BE2C (cell line): ENCODE data around the gene INAFM2.

Experiments
- DNase-seq: peaks from one replicate; pipeline ENCODE4 v3.0.0-alpha.2; 2020
- H3K27me3 ChIP-seq: fragments of 250-450 bp; sonication (Bioruptor Pico); 2 replicates; pipeline ENCODE4 v1.5.1; 2020; ENCODE audit warnings: mild to moderate bottlenecking
- H3K36me3 ChIP-seq: fragments of 250-450 bp; sonication (Bioruptor Pico); 2 replicates; pipeline ENCODE4 v1.5.1; 2020; ENCODE audit warnings: mild to moderate bottlenecking
- H3K4me1 ChIP-seq: fragments of 250-450 bp; sonication (Bioruptor Pico); 2 replicates; pipeline ENCODE4 v1.5.1; 2020
- H3K4me3 ChIP-seq: 2 replicates; pipeline ENCODE4 v1.5.1; 2011; ENCODE audit warnings: low read depth, low read length
- H3K9me3 ChIP-seq: fragments of 250-450 bp; sonication (Bioruptor Pico); 2 replicates; pipeline ENCODE4 v1.5.1; 2020
- CTCF ChIP-seq: IDR thresholded peaks from 2 replicates; pipeline ENCODE4 v1.5.1; 2012; ENCODE audit warnings: mild to moderate bottlenecking, low read depth, low read length

INAFM2 gene

GRCh38 chr15:40365624-40366456, 42.3 kb downstream of the INAFM2 start:
- Histone ChIP-seq H3K27me3 (no peaks in the 10 kb centered on the region), H3K4me3 (no peak overlapping the region), H3K36me3 (no peaks in the 10 kb centered on the region), H3K9me3 (no peaks in the 10 kb centered on the region; the same call in 1 of the 2 replicates), H3K4me1 (peaks cover 11% of the 10 kb centered on the region)
- DNase-seq, result no peak
- no peak for TF ChIP-seq CTCF

DNA sequence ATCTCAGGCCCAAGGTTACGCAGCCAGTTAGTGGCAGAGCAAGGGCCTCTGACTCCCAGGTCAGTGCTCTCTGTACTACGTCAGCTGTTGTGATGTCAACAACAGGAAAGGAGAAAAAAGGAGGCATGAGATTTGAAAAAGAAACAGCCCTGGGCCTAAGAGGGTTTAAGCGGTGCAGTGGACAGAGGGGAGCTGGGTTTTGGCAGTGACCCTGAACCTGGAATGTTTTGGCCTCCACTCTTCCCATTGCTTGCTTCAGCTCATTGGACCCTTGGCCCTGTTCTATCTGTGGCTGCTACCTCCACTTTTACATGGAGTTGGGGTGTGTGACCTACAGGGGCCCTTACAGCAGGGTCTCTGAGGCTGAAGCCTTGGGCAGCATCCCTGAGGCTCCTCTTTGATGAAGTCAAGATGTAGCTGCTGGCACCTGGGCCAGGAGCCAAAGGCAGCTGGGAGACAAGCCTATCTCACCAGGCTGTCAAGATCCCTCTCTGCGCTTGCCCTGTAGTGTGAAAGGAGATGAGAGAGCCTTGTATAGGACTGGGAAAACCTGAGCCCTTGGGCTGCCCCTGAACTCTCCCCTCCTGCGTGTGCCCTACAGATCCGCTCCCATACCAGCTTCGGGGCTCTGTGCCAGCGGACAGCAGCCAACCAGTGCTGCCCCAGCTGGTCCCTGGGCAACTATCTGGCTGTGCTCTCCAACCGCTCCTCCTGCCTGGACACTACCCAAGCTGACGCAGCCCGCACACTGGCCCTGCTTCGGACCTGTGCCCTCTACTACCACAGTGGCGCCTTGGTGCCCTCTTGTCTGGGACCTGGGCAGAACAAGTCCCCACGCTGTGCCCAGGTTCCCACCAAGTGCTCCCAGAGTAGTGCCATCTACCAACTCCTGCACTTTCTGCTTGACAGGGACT, 43.2 kb downstream of the INAFM2 start:
- peak; percentile 40 for DNase-seq

GRCh38 chr15:40367371-40367685, 43.8 kb downstream of the INAFM2 start:
- TF ChIP-seq CTCF, result no peak
- no peaks in the 10 kb centered on the region; the same call in 1 of the 2 replicates for H3K9me3 ChIP-seq
- H3K4me1 ChIP-seq, result peaks cover 11% of the 10 kb centered on the region
- no peak for DNase-seq
- no peaks in the 10 kb centered on the region for H3K36me3 ChIP-seq
- H3K4me3 ChIP-seq, result no peak overlapping the region
- no peaks in the 10 kb centered on the region for H3K27me3 ChIP-seq

More for the DNA sequence above, 43.2 kb downstream of the INAFM2 start:
- Histone ChIP-seq H3K27me3 (no peaks in the 10 kb centered on the region), H3K4me3 (no peak overlapping the region), H3K36me3 (no peaks in the 10 kb centered on the region), H3K4me1 (peaks cover 11% of the 10 kb centered on the region), H3K9me3 (no peaks in the 10 kb centered on the region; the same call in 1 of the 2 replicates)
- no peak for TF ChIP-seq CTCF

DNA sequence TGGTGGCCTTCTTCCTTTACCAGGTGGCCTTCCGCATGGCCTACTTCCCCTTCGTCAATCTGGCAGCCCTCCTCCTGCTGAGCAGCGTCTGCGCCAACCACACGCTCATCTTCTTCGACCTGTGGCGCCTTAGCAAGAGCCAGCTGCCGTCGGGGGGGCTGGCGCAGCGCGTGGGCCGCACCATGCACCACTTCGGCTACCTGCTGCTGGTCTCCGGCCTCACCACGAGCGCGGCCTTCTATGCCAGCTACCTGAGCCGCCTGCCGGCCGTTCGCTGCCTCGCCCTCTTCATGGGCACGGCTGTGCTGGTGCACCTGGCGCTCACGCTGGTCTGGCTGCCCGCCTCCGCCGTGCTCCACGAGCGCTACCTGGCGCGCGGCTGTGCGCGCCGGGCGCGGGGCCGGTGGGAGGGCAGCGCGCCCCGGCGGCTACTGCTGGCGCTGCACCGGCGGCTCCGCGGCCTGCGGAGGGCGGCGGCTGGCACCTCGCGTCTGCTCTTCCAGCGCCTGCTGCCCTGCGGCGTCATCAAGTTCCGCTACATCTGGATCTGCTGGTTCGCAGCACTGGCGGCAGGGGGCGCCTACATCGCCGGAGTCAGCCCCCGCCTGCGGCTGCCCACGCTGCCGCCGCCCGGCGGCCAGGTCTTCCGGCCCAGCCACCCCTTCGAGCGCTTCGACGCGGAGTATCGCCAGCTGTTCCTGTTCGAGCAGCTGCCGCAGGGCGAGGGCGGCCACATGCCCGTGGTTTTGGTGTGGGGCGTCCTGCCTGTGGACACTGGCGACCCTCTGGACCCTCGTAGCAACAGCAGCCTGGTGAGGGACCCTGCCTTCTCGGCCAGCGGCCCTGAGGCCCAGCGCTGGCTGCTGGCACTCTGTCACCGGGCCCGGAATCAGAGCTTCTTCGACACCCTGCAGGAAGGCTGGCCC, 44.5 kb downstream of the INAFM2 start:
- no peaks in the 10 kb centered on the region; the same call in 1 of the 2 replicates for H3K9me3 ChIP-seq
- peak overlapping the region; percentile 35 for H3K4me3 ChIP-seq
- no peaks in the 10 kb centered on the region for H3K36me3 ChIP-seq
- DNase-seq, result peak; percentile 92
- TF ChIP-seq CTCF, result peak; percentile 77
- no peaks in the 10 kb centered on the region for H3K27me3 ChIP-seq
- H3K4me1 ChIP-seq, result peaks cover 11% of the 10 kb centered on the region

- no peaks in the 10 kb centered on the region for H3K27me3 ChIP-seq
- no peak overlapping the region for H3K4me3 ChIP-seq
- TF ChIP-seq CTCF, result no peak
- no peak for DNase-seq
- no peaks in the 10 kb centered on the region for H3K36me3 ChIP-seq
- no peaks in the 10 kb centered on the region; the same call in 1 of the 2 replicates for H3K9me3 ChIP-seq
- peaks cover 11% of the 10 kb centered on the region for H3K4me1 ChIP-seq
Measured at GRCh38 chr15:40368719-40369473, 45.4 kb downstream of the INAFM2 start.
